Measurements from ENCODE around the gene LIN7C.

GRCh38 chr11:27462543-27462942 is 44.0 kb downstream of the LIN7C start:
- TF ChIP-seq EP300 (IDR thresholded peaks at IDR 0.05; ENCODE audit: low read depth in 2 of 2, low read length in 2 of 2) (no peak), EP300 (CRISPR knock-in tag; IDR thresholded peaks at IDR 0.05; ENCODE audit: borderline replicate concordance) (no peak), MTF1 (CRISPR knock-in tag; IDR thresholded peaks at IDR 0.05) (no peak), CHD2 (IDR thresholded peaks at IDR 0.05; ENCODE audit: low read depth, low read length) (no peak)
- TF ChIP-seq, protein P1, sequence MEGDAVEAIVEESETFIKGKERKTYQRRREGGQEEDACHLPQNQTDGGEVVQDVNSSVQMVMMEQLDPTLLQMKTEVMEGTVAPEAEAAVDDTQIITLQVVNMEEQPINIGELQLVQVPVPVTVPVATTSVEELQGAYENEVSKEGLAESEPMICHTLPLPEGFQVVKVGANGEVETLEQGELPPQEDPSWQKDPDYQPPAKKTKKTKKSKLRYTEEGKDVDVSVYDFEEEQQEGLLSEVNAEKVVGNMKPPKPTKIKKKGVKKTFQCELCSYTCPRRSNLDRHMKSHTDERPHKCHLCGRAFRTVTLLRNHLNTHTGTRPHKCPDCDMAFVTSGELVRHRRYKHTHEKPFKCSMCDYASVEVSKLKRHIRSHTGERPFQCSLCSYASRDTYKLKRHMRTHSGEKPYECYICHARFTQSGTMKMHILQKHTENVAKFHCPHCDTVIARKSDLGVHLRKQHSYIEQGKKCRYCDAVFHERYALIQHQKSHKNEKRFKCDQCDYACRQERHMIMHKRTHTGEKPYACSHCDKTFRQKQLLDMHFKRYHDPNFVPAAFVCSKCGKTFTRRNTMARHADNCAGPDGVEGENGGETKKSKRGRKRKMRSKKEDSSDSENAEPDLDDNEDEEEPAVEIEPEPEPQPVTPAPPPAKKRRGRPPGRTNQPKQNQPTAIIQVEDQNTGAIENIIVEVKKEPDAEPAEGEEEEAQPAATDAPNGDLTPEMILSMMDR (CRISPR knock-in tag; IDR thresholded peaks at IDR 0.05), result no peak
